ENCODE results near the gene EGFR.

EGFR gene

DNA sequence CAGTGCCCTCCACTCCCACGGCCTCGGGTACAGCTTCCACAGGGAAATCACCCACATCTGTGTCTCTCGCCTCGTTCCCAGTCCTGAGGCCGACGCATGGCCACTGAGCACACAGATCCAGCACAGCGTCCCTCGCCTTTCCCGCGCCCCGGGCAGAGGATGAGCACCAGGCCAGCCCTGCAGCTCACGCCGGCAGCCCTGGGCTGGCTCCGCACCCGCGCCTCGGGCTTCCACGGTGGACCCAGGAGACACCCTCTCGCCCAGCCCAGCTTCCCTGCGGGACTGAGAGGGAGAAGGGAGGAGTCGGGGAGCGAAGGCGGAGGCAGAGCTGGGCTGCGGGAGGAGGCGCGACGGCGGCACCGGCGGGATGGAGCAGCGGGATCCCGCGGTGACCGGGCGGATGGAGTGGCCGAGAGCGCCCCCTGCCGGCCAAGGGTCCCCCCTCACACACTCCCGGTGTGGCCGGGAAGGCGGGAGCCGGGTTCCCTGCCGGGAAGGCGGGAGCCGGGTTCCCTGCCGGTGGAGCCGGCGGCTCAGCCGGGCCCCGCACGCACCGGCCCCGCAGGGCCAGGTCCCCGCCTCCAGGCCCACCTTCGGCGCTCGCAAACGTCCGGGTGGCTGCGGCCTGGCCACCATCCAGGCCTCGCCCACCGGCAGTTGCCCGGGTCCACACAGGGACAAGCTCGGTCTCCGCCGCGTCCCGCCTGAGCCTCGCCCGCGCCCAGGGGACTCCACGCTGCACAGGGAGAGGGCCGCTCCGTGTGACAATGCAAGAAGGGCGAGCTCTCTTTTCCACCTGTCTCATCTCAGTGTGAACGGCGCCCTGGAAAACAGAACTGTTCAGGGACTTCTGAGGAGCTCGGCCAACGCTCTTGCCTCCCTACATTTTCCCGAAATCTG, 236.0 kb downstream of the EGFR start:
- Histone ChIP-seq H3K27me3 (replicated peaks; ENCODE audit: insufficient read depth, low read length) (peaks cover 18% of the 10 kb centered on the region), H3K9me2 (replicated peaks; ENCODE audit: insufficient read depth, low read length) (no peaks in the 10 kb centered on the region), H2AFZ (ENCODE audit: low read length) (peak overlapping the region; percentile 100), H3K4me3 (ENCODE audit: low read length) (peak overlapping the region; percentile 84), H3F3A (ENCODE audit: insufficient read depth, low read length) (no peaks in the 10 kb centered on the region), H3K79me2 (ENCODE audit: low read length) (no peaks in the 10 kb centered on the region), H4K20me1 (ENCODE audit: insufficient read depth, low read length) (no peaks in the 10 kb centered on the region), H3K36me3 (replicated peaks; ENCODE audit: insufficient read depth, low read length) (no peaks in the 10 kb centered on the region), H3K9ac (ENCODE audit: low read length) (peak overlapping the region; percentile 65), H3K4me1 (ENCODE audit: low read length) (0 out of 2 replicates have a peak, but pooled peaks cover 2% of the 10 kb centered on the region), H3K9me3 (replicated peaks; ENCODE audit: insufficient read depth, low read length) (no peaks in the 10 kb centered on the region), H3K4me2 (ENCODE audit: low read depth, low read length) (peak overlapping the region; percentile 100), H3K27ac (ENCODE audit: low read length) (no peak overlapping the region)
- TF ChIP-seq, protein P1, sequence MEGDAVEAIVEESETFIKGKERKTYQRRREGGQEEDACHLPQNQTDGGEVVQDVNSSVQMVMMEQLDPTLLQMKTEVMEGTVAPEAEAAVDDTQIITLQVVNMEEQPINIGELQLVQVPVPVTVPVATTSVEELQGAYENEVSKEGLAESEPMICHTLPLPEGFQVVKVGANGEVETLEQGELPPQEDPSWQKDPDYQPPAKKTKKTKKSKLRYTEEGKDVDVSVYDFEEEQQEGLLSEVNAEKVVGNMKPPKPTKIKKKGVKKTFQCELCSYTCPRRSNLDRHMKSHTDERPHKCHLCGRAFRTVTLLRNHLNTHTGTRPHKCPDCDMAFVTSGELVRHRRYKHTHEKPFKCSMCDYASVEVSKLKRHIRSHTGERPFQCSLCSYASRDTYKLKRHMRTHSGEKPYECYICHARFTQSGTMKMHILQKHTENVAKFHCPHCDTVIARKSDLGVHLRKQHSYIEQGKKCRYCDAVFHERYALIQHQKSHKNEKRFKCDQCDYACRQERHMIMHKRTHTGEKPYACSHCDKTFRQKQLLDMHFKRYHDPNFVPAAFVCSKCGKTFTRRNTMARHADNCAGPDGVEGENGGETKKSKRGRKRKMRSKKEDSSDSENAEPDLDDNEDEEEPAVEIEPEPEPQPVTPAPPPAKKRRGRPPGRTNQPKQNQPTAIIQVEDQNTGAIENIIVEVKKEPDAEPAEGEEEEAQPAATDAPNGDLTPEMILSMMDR (IDR thresholded peaks at IDR 0.05; ENCODE audit: low read length): peak; percentile 70
- TF ChIP-seq EZH2phosphoT487 (IDR thresholded peaks at IDR 0.05; ENCODE audit: low read length): no peak
- DNase-seq: peak; percentile 58

DNA sequence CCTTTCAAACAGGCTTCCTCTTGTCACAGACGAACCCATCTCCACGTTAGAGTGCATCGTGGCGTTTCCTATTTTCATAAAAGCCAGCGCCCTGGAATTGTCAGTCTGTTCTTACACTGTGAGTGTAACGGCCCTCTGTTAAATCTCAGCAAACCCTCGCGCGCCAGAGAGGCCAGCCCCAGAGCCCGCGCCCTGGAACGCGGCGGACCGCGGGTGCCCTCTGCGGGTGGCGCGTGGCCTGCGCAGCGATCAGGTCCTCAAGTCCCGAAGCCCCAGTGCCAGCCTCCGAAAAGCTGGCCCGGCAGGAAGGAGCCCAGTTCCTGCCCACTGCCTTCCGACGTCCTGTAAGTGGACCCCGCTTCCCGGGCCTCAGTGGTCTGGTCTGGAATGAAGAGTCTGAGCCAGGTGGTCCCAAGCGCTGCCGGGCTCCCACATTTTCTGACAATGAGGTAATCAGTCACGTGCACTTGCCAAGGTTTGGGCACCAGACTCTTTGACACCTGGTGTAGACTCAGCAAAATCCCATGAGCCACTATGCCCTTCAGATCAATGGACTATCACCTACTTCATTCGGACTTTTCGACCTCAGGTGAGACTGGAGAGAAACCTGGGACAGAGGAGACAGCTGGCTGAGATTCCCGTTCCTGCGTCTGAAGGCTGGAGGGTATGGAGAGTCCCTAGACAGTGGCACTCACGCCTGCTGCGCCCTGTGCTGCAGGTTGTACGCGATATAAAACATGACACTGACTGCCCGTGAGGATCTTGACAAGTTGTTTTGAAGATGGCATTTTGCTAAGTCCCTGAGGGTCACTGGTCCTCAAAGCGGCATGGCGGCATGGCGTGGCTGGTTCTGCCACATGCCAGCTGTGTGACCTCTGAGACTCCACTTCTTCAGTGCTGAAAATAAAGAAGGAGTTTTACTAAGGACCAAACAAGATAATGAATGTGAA, 237.0 kb downstream of the EGFR start:
- Histone ChIP-seq H3K4me2 (ENCODE audit: low read depth, low read length) (peak overlapping the region; percentile 100), H3K9me3 (replicated peaks; ENCODE audit: insufficient read depth, low read length) (no peaks in the 10 kb centered on the region), H3K4me3 (ENCODE audit: low read length) (peak overlapping the region; percentile 84), H3F3A (ENCODE audit: insufficient read depth, low read length) (no peaks in the 10 kb centered on the region), H3K9me2 (replicated peaks; ENCODE audit: insufficient read depth, low read length) (no peaks in the 10 kb centered on the region), H4K20me1 (ENCODE audit: insufficient read depth, low read length) (no peaks in the 10 kb centered on the region), H3K27ac (ENCODE audit: low read length) (no peak overlapping the region), H3K36me3 (replicated peaks; ENCODE audit: insufficient read depth, low read length) (no peaks in the 10 kb centered on the region), H3K4me1 (ENCODE audit: low read length) (0 out of 2 replicates have a peak, but pooled peaks cover 2% of the 10 kb centered on the region), H3K79me2 (ENCODE audit: low read length) (no peaks in the 10 kb centered on the region), H3K27me3 (replicated peaks; ENCODE audit: insufficient read depth, low read length) (peaks cover 18% of the 10 kb centered on the region), H2AFZ (ENCODE audit: low read length) (peak overlapping the region; percentile 100), H3K9ac (ENCODE audit: low read length) (peak overlapping the region; percentile 65)
- TF ChIP-seq, protein P1 (IDR thresholded peaks at IDR 0.05; ENCODE audit: low read length): peak; percentile 96
- TF ChIP-seq EZH2phosphoT487 (IDR thresholded peaks at IDR 0.05; ENCODE audit: low read length): no peak
- peak; percentile 88 for DNase-seq

DNA sequence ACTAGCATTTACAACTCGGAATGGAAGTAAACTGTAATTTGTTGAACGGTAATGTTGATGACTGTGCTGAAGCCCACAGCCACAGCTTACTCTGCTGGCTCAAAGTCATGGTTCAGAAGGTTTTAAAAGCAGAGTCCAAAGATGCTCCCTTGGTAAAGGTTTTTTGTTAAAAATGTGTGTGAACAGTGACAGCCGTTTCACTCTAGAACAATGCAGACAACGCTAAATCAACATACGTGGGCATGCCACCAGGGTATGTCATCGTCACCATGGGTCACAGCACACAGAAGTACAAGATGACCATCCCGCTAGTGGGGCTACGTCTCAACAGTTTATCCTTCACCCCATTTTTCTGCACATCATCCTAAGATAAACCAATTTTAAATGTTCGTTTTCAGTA, 239.8 kb downstream of the EGFR start:
- H3K9me3 ChIP-seq (replicated peaks; ENCODE audit: insufficient read depth, low read length): no peaks in the 10 kb centered on the region
- no peaks in the 10 kb centered on the region for H3K9me2 ChIP-seq (replicated peaks; ENCODE audit: insufficient read depth, low read length)
- 0 out of 2 replicates have a peak, but pooled peaks cover 2% of the 10 kb centered on the region for H3K4me1 ChIP-seq (ENCODE audit: low read length)
- H3K9ac ChIP-seq (ENCODE audit: low read length): no peak overlapping the region
- no peaks in the 10 kb centered on the region for H3K79me2 ChIP-seq (ENCODE audit: low read length)
- H2AFZ ChIP-seq (ENCODE audit: low read length): no peak overlapping the region
- H4K20me1 ChIP-seq (ENCODE audit: insufficient read depth, low read length): no peaks in the 10 kb centered on the region
- H3F3A ChIP-seq (ENCODE audit: insufficient read depth, low read length): no peaks in the 10 kb centered on the region
- H3K36me3 ChIP-seq (replicated peaks; ENCODE audit: insufficient read depth, low read length): no peaks in the 10 kb centered on the region
- no peak overlapping the region for H3K27ac ChIP-seq (ENCODE audit: low read length)
- no peak for DNase-seq
- no peak overlapping the region for H3K4me3 ChIP-seq (ENCODE audit: low read length)
- no peak overlapping the region for H3K4me2 ChIP-seq (ENCODE audit: low read depth, low read length)
- no peak for TF ChIP-seq EZH2phosphoT487 (IDR thresholded peaks at IDR 0.05; ENCODE audit: low read length)
- TF ChIP-seq, protein P1 (IDR thresholded peaks at IDR 0.05; ENCODE audit: low read length): no peak
- TF ChIP-seq EZH2 (optimal IDR thresholded peaks at IDR 0.05; ENCODE audit: low read depth, low read length): no peak
- H3K27me3 ChIP-seq (replicated peaks; ENCODE audit: insufficient read depth, low read length): peaks cover 7% of the 10 kb centered on the region
